ENCODE measurements around the gene TMEM134. TPM values are rescaled to one million over a fixed set of nuclear protein-coding genes. Genes with fewer than 3 reads are reported as not detected.

Gene TMEM134
- total and polyA plus RNA-seq, 3 donors from 2014 or later: 97.5 to 149 (median 126) TPM

- H3K27ac ChIP-seq: no peak within 1 kb of the TSS
- H3K4me1 ChIP-seq: peaks cover 1% of the 10 kb centered on the region
- H3K27me3 ChIP-seq: no peaks in the 10 kb centered on the region
- 72 to 78% methylated on average over 5 to 26 of the region's 26 CpGs for WGBS, 2 donors
- no peaks in the 10 kb centered on the region for H3K36me3 ChIP-seq (ENCODE audit: low read depth, missing control alignments)
- H3K9me3 ChIP-seq: no peaks in the 10 kb centered on the region
- intact Hi-C loops (cut with DNase I; ENCODE audit: low total_unique reads): no loop called here
- TF ChIP-seq POLR2A (IDR thresholded peaks at IDR 0.05): no peak
- no peak for TF ChIP-seq CTCF (IDR thresholded peaks at IDR 0.05)
- no peak within 1 kb of the TSS for H3K4me3 ChIP-seq
- DNase-seq: no peak
Measured at GRCh38 chr11:67437082-67437808, 31.8 kb downstream of the TMEM134 start, which contains the start of gene PTPRCAP. TSS of gene PTPRCAP (minus strand) at chr11:67437682. CDS start at chr11:67437619, 63 bp downstream.

- DNase-seq: no peak
- Histone ChIP-seq H3K9me3 (no peaks in the 10 kb centered on the region), H3K4me3 (no peak overlapping the region), H3K27ac (no peak overlapping the region), H3K36me3 (ENCODE audit: low read depth, missing control alignments) (no peaks in the 10 kb centered on the region), H3K27me3 (no peaks in the 10 kb centered on the region), H3K4me1 (no peaks in the 10 kb centered on the region)
- WGBS, 2 donors: 64 to 65% methylated on average over 6 of the region's 6 CpGs
- intact Hi-C loops (cut with DNase I; ENCODE audit: low total_unique reads): no loop called here
- TF ChIP-seq POLR2A (IDR thresholded peaks at IDR 0.05): no peak
- TF ChIP-seq CTCF (IDR thresholded peaks at IDR 0.05): no peak
Measured at GRCh38 chr11:67436459-67437081, 32.5 kb downstream of the TMEM134 start.

GRCh38 chr11:67435727-67436458 is 33.2 kb downstream of the TMEM134 start:
- no peak for TF ChIP-seq CTCF (IDR thresholded peaks at IDR 0.05)
- TF ChIP-seq POLR2A (IDR thresholded peaks at IDR 0.05): no peak
- no peak overlapping the region for H3K4me3 ChIP-seq
- no peak overlapping the region for H3K27ac ChIP-seq
- no peaks in the 10 kb centered on the region for H3K4me1 ChIP-seq
- intact Hi-C loops (cut with DNase I; ENCODE audit: low total_unique reads): no loop called here
- DNase-seq: no peak
- H3K9me3 ChIP-seq: no peaks in the 10 kb centered on the region
- no peaks in the 10 kb centered on the region for H3K27me3 ChIP-seq
- 89 to 93% methylated on average over 11 to 38 of the region's 38 CpGs for whole genome bisulfite sequencing, 2 donors
- no peaks in the 10 kb centered on the region for H3K36me3 ChIP-seq (ENCODE audit: low read depth, missing control alignments)

- Histone ChIP-seq H3K4me1 (no peaks in the 10 kb centered on the region), H3K9me3 (no peaks in the 10 kb centered on the region), H3K4me3 (no peak overlapping the region), H3K27me3 (no peaks in the 10 kb centered on the region), H3K36me3 (ENCODE audit: low read depth, missing control alignments) (no peaks in the 10 kb centered on the region), H3K27ac (no peak overlapping the region)
- DNase-seq: no peak
- intact Hi-C loops (cut with DNase I; ENCODE audit: low total_unique reads): no loop called here
- WGBS, 2 donors: 77 to 82% methylated on average over 6 to 26 of the region's 26 CpGs
- TF ChIP-seq POLR2A (IDR thresholded peaks at IDR 0.05): no peak
- TF ChIP-seq CTCF (IDR thresholded peaks at IDR 0.05): no peak
Measured at GRCh38 chr11:67435031-67435726, 33.9 kb downstream of the TMEM134 start.
